DOHH2 (cell line): ENCODE data around the gene TICRR.
A peak's percentile ranks its signal among the peaks of the same experiment; 100 is the strongest.

Experiments used
- H3F3A ChIP-seq: fragments of 200-600 bp; sonication (generic), shearing (Covaris generic); 2 replicates; pipeline ENCODE4 v1.6.0; 2016; ENCODE audit warnings: antibody characterized with exemption, mild to moderate bottlenecking; ENCODE audit not compliant: control insufficient read depth, insufficient read depth
- H3K27ac ChIP-seq: fragments of 200-600 bp; sonication (generic); 2 replicates; pipeline ENCODE4 v1.5.1; 2014; ENCODE audit warnings: low read depth, mild to moderate bottlenecking, low read length, moderate library complexity
- H3K27me3 ChIP-seq: fragments of 200-600 bp; sonication (generic); 2 replicates; pipeline ENCODE4 v1.6.1; 2014; ENCODE audit warnings: mild to moderate bottlenecking, low read length, mixed read lengths; ENCODE audit not compliant: control insufficient read depth
- H3K36me3 ChIP-seq: fragments of 200-600 bp; sonication (generic); 2 replicates; pipeline ENCODE4 v1.6.1; 2014; ENCODE audit warnings: mild to moderate bottlenecking, low read length, moderate library complexity, mixed read lengths; ENCODE audit not compliant: control insufficient read depth
- H3K4me1 ChIP-seq: fragments of 200-600 bp; sonication (generic); 2 replicates; pipeline ENCODE4 v1.6.1; 2014; ENCODE audit warnings: mild to moderate bottlenecking, low read length, mixed read lengths; ENCODE audit not compliant: control insufficient read depth
- H3K4me2 ChIP-seq: fragments of 200-600 bp; sonication (generic); 2 replicates; pipeline ENCODE4 v1.6.0; 2014; ENCODE audit warnings: mild to moderate bottlenecking, low read length, moderate library complexity
- H3K4me3 ChIP-seq: fragments of 200-600 bp; sonication (generic); 2 replicates; pipeline ENCODE4 v1.5.1; 2014; ENCODE audit warnings: mild to moderate bottlenecking, low read length, mixed read lengths
- H3K79me2 ChIP-seq: fragments of 200-600 bp; sonication (generic); 2 replicates; pipeline ENCODE4 v1.6.1; 2014; ENCODE audit warnings: mild to moderate bottlenecking, low read length, mixed read lengths; ENCODE audit not compliant: control insufficient read depth
- H3K9me2 ChIP-seq: fragments of 200-600 bp; sonication (generic); replicated peaks from 2 replicates; pipeline ENCODE4 v1.6.1; 2014; ENCODE audit warnings: mild to moderate bottlenecking, low read length, mixed read lengths; ENCODE audit not compliant: control insufficient read depth
- H3K9me3 ChIP-seq: fragments of 200-600 bp; sonication (generic); 2 replicates; pipeline ENCODE4 v1.6.1; 2014; ENCODE audit warnings: antibody characterized with exemption, low read length, mixed read lengths; ENCODE audit not compliant: control insufficient read depth, insufficient read depth
- H4K20me1 ChIP-seq: fragments of 200-600 bp; sonication (generic); 2 replicates; pipeline ENCODE4 v1.6.0; 2014; ENCODE audit warnings: low read depth, mild to moderate bottlenecking, antibody characterized with exemption, low read length, moderate library complexity; ENCODE audit not compliant: control insufficient read depth, insufficient read depth
- CTCF ChIP-seq: fragments of 200-600 bp; sonication (generic); IDR thresholded peaks from one replicate; pipeline ENCODE4 v1.5.1; 2014; ENCODE audit warnings: antibody characterized with exemption, mild to moderate bottlenecking, low read depth, low read length; ENCODE audit not compliant: poor library complexity, severe bottlenecking
- EZH2phosphoT487 ChIP-seq: fragments of 200-600 bp; sonication (generic); IDR thresholded peaks from 2 replicates; pipeline ENCODE4 v1.6.1; 2017; ENCODE audit warnings: borderline replicate concordance, mild to moderate bottlenecking, antibody characterized with exemption, low read length, moderate library complexity, mixed read lengths

TICRR gene

GRCh38 chr15:89653578-89653977 lies 78.3 kb downstream of the TICRR start:
- H3K36me3 ChIP-seq = no peaks in the 10 kb centered on the region
- no peak overlapping the region for H3K27ac ChIP-seq
- TF ChIP-seq CTCF (no peak), EZH2phosphoT487 (no peak)
- H3K79me2 ChIP-seq = no peaks in the 10 kb centered on the region
- H3K4me3 ChIP-seq = no peak overlapping the region
- H3F3A ChIP-seq = no peaks in the 10 kb centered on the region
- H3K4me1 ChIP-seq = no peaks in the 10 kb centered on the region
- no peak overlapping the region for H3K4me2 ChIP-seq
- H4K20me1 ChIP-seq = no peaks in the 10 kb centered on the region
- no peaks in the 10 kb centered on the region for H3K9me2 ChIP-seq
- H3K27me3 ChIP-seq = peaks cover 33% of the 10 kb centered on the region
- no peaks in the 10 kb centered on the region for H3K9me3 ChIP-seq

- Histone ChIP-seq H3K4me1 (no peaks in the 10 kb centered on the region), H3K27me3 (peaks cover 33% of the 10 kb centered on the region), H3K36me3 (no peaks in the 10 kb centered on the region), H3K4me3 (no peak overlapping the region), H3K27ac (no peak overlapping the region), H3F3A (no peaks in the 10 kb centered on the region), H3K79me2 (no peaks in the 10 kb centered on the region), H3K9me3 (no peaks in the 10 kb centered on the region), H4K20me1 (no peaks in the 10 kb centered on the region), H3K4me2 (no peak overlapping the region; the same call in 1 of the 2 replicates), H3K9me2 (no peaks in the 10 kb centered on the region)
- no peak for TF ChIP-seq CTCF
- TF ChIP-seq EZH2phosphoT487 = no peak
These were observed 79.1 kb downstream of the TICRR start for GRCh38 chr15:89654301-89654761.

- no peak for TF ChIP-seq CTCF
- peak; percentile 68; the same call in 1 of the 2 replicates for TF ChIP-seq EZH2phosphoT487
- peak within 1 kb of the TSS; percentile 34 for H3K4me2 ChIP-seq
These were observed 79.9 kb downstream of the TICRR start, which contains the start of gene KIF7 for GRCh38 chr15:89654847-89655805. KIF7 (minus strand) TSS chr15:89655467; CDS start chr15:89652930, 2,537 bp downstream.

More at GRCh38 chr15:89654847-89655805, 79.9 kb downstream of the TICRR start, which contains the start of gene KIF7:
- Histone ChIP-seq H3K9me3 (no peaks in the 10 kb centered on the region), H4K20me1 (no peaks in the 10 kb centered on the region), H3K36me3 (no peaks in the 10 kb centered on the region), H3K4me3 (peak within 1 kb of the TSS; percentile 20; the same call in 1 of the 2 replicates), H3K27me3 (peaks cover 36% of the 10 kb centered on the region), H3K4me1 (no peaks in the 10 kb centered on the region), H3K27ac (no peak within 1 kb of the TSS), H3K9me2 (no peaks in the 10 kb centered on the region), H3F3A (no peaks in the 10 kb centered on the region), H3K79me2 (no peaks in the 10 kb centered on the region)
